Stimulated activated naive CD4-positive, alpha-beta T cell (primary cell): ENCODE results near the gene NABP2.

Source experiments
- DNase-seq, 6 experiments: peaks; one replicate each; lab custom pipeline; 2025; lab: John Stamatoyannopoulos, UW

The NABP2 gene

DNA sequence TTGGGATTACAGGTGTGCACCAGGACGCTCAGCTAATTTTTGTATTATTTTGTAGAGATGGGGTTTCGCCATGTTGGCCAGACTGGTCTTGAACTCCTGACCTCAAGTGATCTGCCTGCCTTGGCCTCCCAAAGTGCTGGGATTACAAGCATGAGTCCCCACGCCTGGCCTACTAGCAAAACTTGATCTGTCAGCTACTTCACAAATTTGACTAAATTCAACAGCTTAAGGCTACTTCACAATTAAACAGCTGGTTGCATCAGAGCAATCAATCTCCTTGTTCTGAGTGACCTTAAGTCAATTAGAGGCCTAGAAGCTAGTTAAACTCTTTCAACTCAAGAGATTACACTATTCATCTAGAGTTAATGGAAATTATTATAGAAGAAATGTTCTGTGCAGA lies 54.8 kb downstream of the NABP2 start:
- DNase-seq = no peak
